ENCODE measurements around the gene EXOC4.
"Not testable (repeated sequence)": the region's sequence is repeated elsewhere in the genome, so short reads cannot be mapped to it uniquely, and the experiment has no call there.

EXOC4 gene

GRCh38 chr7:134041477-134041876 is 788.6 kb downstream of the EXOC4 start:
- no peak for DNase-seq (ENCODE audit: low spot score)

GRCh38 chr7:134042307-134042706 is 789.4 kb downstream of the EXOC4 start:
- no peak for DNase-seq (ENCODE audit: low spot score)

- DNase-seq (ENCODE audit: low spot score), result no peak
Observed at GRCh38 chr7:134044682-134045081, 791.8 kb downstream of the EXOC4 start.

GRCh38 chr7:134045716-134046115 is 792.8 kb downstream of the EXOC4 start:
- no peak for DNase-seq (ENCODE audit: low spot score)

GRCh38 chr7:134046594-134047128 is 793.8 kb downstream of the EXOC4 start:
- DNase-seq (ENCODE audit: low spot score), result no peak

- DNase-seq (ENCODE audit: low spot score), result no peak
Observed at GRCh38 chr7:134047675-134048074, 794.8 kb downstream of the EXOC4 start.

- no peak for DNase-seq (ENCODE audit: low spot score)
Observed at GRCh38 chr7:134048166-134048565, 795.3 kb downstream of the EXOC4 start.

- no peak for DNase-seq (ENCODE audit: low spot score)
Observed at GRCh38 chr7:134051020-134051419, 798.1 kb downstream of the EXOC4 start.

GRCh38 chr7:134056816-134057215 is 803.9 kb downstream of the EXOC4 start:
- DNase-seq (ENCODE audit: low spot score), result no peak

GRCh38 chr7:134058521-134058920 is 805.6 kb downstream of the EXOC4 start:
- DNase-seq (ENCODE audit: low spot score), result no peak

GRCh38 chr7:134058980-134059379 is 806.1 kb downstream of the EXOC4 start:
- DNase-seq (ENCODE audit: low spot score), result no peak

GRCh38 chr7:134059921-134060320 is 807.0 kb downstream of the EXOC4 start:
- no peak for DNase-seq (ENCODE audit: low spot score)

GRCh38 chr7:134060874-134061273 is 808.0 kb downstream of the EXOC4 start:
- no peak for DNase-seq (ENCODE audit: low spot score)

GRCh38 chr7:134062460-134062859 is 809.6 kb downstream of the EXOC4 start:
- no peak for DNase-seq (ENCODE audit: low spot score)

GRCh38 chr7:134065415-134065814 is 812.5 kb downstream of the EXOC4 start:
- no peak for DNase-seq (ENCODE audit: low spot score)

GRCh38 chr7:134067164-134067563 is 814.3 kb downstream of the EXOC4 start:
- DNase-seq (ENCODE audit: low spot score), result no peak

- no peak for DNase-seq (ENCODE audit: low spot score)
Observed at GRCh38 chr7:134068670-134069069, 815.8 kb downstream of the EXOC4 start.

GRCh38 chr7:134069187-134069586 is 816.3 kb downstream of the EXOC4 start:
- no peak for DNase-seq (ENCODE audit: low spot score)

- no peak for DNase-seq (ENCODE audit: low spot score)
Observed at GRCh38 chr7:134070673-134071072, 817.8 kb downstream of the EXOC4 start.

GRCh38 chr7:134071355-134072331 is 818.8 kb downstream of the EXOC4 start:
- no peak for DNase-seq (ENCODE audit: low spot score)

- DNase-seq (ENCODE audit: low spot score), result no peak
Observed at GRCh38 chr7:134073276-134073675, 820.4 kb downstream of the EXOC4 start.

- DNase-seq (ENCODE audit: low spot score), result no peak
Observed at GRCh38 chr7:134075799-134076198, 822.9 kb downstream of the EXOC4 start.

- DNase-seq (ENCODE audit: low spot score), result not testable (repeated sequence)
Observed at GRCh38 chr7:134077560-134077959, 824.7 kb downstream of the EXOC4 start.

GRCh38 chr7:134078991-134079390 is 826.1 kb downstream of the EXOC4 start:
- no peak for DNase-seq (ENCODE audit: low spot score)
